Subcutaneous adipose tissue (tissue), 4 donors: ENCODE results near the gene GXYLT2. TPM values are rescaled to one million over a fixed set of nuclear protein-coding genes. Genes with fewer than 3 reads are reported as not detected.

Source experiments
- total RNA-seq, 4 donors: library from RNA; depleted of rRNA; stranded (reverse); fragments of >200 nt; gene quantifications; one replicate each; pipeline ENCODE4 v1.1.0, GENCODE V29; 2016
- TF ChIP-seq, protein P1 (sequence below): fragments of 450-650 bp; IDR thresholded peaks from one replicate; pipeline ENCODE4 v1.5.1; 2016; ENCODE audit warnings: low read depth, mild to moderate bottlenecking, control low read depth, antibody characterized with exemption, moderate library complexity

GXYLT2 gene
- total RNA-seq, 4 donors from 2014 or later, result 1.5 to 10.2 (median 4.4) TPM

DNA sequence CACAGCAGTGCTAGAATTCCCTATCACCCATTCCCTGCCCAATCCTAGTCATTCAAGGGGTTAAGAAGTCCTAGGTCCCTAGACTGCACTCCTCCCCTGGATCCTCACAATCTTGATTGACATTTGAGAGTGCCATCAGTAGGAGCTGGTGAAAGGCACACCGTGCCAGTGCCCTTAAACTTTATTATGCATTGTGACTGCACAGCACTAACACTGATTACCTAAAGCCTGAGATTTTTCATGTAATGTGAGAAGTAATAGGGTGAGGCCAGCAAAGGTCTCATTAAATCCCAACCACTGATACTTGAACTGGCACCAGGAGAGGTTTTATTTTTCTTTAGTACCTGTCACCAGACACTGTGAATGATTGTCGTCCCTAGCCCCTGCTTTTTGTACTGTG lies 16.3 kb downstream of the GXYLT2 start:
- TF ChIP-seq, protein P1, sequence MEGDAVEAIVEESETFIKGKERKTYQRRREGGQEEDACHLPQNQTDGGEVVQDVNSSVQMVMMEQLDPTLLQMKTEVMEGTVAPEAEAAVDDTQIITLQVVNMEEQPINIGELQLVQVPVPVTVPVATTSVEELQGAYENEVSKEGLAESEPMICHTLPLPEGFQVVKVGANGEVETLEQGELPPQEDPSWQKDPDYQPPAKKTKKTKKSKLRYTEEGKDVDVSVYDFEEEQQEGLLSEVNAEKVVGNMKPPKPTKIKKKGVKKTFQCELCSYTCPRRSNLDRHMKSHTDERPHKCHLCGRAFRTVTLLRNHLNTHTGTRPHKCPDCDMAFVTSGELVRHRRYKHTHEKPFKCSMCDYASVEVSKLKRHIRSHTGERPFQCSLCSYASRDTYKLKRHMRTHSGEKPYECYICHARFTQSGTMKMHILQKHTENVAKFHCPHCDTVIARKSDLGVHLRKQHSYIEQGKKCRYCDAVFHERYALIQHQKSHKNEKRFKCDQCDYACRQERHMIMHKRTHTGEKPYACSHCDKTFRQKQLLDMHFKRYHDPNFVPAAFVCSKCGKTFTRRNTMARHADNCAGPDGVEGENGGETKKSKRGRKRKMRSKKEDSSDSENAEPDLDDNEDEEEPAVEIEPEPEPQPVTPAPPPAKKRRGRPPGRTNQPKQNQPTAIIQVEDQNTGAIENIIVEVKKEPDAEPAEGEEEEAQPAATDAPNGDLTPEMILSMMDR, result no peak

DNA sequence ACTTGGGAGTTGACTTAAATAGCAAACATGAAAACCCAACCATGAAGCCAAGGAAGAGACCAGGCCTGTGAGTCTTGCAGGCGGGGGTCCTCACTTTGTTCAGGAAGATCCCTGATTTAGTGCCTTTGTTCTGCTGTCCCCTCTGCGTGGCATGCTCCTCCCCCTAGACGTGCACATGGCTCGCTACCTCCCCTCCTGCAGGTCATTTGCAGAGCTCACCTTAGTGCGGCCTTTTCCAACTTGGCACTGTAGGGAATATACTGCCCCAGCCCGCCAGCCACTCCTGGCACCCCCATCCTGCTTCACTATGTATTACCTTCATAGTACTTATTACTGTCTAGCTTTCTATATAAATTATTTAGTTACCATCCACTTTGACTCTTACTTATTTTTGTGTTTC lies 18.3 kb downstream of the GXYLT2 start:
- TF ChIP-seq, protein P1, result no peak

DNA sequence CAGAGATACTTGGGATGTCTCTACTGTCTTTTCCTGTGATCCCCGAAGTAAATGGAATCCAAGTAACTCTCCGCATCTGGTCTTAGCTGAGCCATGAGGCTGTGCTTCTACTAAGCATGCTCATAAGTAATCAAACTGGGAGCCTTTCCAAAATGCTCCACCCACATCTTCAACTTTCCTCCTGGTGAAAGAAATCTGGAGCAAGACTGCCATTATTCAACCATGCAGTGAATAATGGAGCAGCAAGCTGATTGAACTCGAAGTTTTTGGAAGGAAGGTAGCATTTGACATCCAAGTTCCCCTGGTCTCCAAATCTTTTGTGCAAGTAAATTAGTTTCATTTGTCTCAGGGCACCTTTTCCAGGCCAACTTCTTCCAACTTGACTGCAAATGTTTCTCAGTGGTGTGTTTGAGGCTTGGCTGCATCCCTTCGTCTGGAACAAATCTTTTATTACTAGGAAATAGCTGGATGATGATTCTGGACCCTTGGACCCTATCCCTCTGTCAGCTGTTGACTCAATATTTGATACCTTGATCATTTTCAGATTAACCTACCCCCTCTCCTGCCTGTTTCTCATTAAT lies 19.4 kb downstream of the GXYLT2 start:
- TF ChIP-seq, protein P1, result no peak

DNA sequence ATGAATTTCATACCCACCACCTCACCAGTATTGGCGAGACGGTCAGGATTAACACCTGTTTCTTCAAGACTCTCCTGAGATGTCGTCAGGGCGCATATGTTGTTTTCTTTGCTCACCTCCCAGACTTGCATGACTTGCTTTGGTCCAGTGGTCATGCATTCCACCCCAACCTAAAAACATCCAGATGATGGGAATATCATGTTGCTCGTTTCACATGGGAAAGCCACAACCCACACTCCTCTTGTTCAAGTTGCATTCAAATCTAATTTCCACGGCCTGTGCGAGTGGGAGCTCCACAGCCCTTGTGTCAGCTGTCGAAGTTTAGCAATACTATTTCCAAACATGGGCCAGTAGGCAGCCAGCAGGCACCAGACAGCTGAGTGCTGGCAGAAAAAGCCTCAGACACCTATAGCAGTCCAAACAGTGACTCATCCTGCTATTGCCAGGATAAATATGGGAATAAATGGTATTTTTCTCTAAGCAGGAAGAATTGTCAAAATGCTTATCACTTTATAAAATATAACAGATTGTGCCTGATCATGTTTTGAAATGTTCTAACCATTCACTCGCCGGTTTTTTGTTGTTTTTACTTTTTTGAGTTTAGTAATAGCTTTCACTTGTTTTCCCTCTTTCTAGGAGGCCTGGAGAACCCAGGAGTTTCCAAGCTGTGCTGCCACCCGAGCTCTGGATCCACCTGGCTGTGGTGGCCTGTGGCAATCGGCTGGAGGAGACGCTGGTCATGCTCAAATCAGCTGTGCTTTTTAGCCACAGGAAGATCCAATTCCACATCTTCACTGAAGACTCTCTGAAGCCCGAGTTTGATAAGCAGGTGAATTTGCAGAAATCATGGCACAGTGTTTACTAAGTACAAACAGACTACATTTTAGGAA lies 20.1 kb downstream of the GXYLT2 start:
- TF ChIP-seq, protein P1, result no peak

DNA sequence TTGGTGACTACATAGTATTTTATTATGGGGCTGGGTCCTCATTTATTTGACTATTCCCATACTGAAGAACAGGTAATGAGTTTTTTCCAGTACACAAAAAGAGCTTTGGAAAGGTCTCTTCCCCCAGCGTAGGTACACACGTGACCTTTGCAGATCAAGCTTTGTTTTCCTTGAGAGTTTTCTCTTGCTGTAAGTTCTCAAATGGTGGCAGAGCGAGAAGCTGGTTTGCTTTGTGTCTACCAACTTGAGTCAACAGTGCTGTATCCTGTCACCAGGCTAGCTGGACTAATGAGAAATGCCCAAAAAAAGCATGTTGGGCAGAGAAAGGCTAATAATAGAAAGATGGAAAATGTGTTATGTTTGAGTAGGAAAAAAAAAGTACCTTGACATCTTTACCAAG lies 21.7 kb downstream of the GXYLT2 start:
- TF ChIP-seq, protein P1, result no peak

DNA sequence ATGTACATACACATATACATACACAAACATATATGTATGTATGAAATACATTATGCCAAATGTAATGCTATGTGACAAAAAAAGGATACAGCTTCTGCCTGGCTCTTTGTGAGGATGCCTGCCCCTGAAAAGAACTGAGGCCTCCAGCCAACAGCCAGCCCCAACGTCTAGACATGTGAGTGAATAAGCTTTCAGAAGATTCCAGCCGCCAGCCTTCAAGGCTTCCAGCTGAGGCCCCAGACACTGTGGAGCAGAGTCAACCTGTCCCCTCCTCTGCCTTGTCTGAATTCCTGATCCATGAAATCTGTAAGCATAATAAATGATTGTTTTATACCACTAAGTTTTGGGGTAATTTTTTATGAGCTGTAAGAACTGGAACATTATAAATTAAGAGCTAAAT lies 24.7 kb downstream of the GXYLT2 start:
- TF ChIP-seq, protein P1, result no peak

DNA sequence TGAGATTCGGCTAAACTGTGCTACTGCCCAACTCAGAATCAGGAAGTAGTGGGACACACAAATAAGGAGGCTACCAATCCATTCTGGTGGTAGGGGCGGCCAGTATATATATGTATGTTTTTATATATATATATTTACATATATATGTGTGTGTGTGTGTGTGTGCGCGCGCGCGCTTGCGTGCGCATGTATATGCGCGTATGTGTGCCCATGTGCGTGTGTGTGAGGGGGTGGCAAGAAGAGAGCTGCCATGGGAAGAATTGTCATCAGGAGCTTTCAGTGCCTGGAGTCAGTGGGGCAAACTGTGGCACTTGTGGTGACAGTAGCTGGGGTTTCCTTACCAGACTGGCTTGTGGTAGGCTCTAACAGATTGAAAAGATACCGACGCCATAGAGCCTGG lies 26.5 kb downstream of the GXYLT2 start:
- TF ChIP-seq, protein P1, result no peak
